Measurements from ENCODE around the gene TMEM52.

- no peak for TF ChIP-seq POLR2A (IDR thresholded peaks at IDR 0.05)
- TF ChIP-seq CTCF (IDR thresholded peaks at IDR 0.05) = no peak
Measured at GRCh38 chr1:1967879-1968278, 48.8 kb upstream of the TMEM52 start.
